GM12875 (cell line): ENCODE results near the gene GRAMD1B.

Source experiments
- H3K4me3 ChIP-seq: one replicate; pipeline ENCODE4 v1.5.1; 2011; ENCODE audit warnings: low read depth, low read length, control low read depth
- CTCF ChIP-seq: IDR thresholded peaks from 2 replicates; pipeline ENCODE4 v1.5.1; 2011; ENCODE audit warnings: low read depth, mild to moderate bottlenecking, control low read depth, inconsistent platforms, low read length, moderate library complexity, borderline replicate concordance; ENCODE audit not compliant: insufficient read depth

The GRAMD1B gene

GRCh38 chr11:123470842-123471241 lies 40.8 kb downstream of the GRAMD1B start:
- TF ChIP-seq CTCF, result no peak
- H3K4me3 ChIP-seq, result no peak overlapping the region

GRCh38 chr11:123472236-123472935 lies 42.3 kb downstream of the GRAMD1B start:
- no peak overlapping the region for H3K4me3 ChIP-seq
- TF ChIP-seq CTCF, result no peak

GRCh38 chr11:123473941-123474677 lies 44.0 kb downstream of the GRAMD1B start:
- no peak overlapping the region for H3K4me3 ChIP-seq
- TF ChIP-seq CTCF, result no peak

GRCh38 chr11:123474994-123475393 lies 44.9 kb downstream of the GRAMD1B start:
- no peak for TF ChIP-seq CTCF
- H3K4me3 ChIP-seq, result no peak overlapping the region

GRCh38 chr11:123475469-123475868 lies 45.4 kb downstream of the GRAMD1B start:
- TF ChIP-seq CTCF, result no peak
- no peak overlapping the region for H3K4me3 ChIP-seq

GRCh38 chr11:123477205-123477907 lies 47.3 kb downstream of the GRAMD1B start:
- no peak overlapping the region for H3K4me3 ChIP-seq
- no peak for TF ChIP-seq CTCF
